GM19467 (cell line): Measurements from ENCODE around the gene GPR146.
"Not testable (repeated sequence)": the region's sequence is repeated elsewhere in the genome, so short reads cannot be mapped to it uniquely, and the experiment has no call there.

Experiments used
- ATAC-seq: cut with Tn5 transposase; IDR thresholded peaks from one replicate; pipeline ENCODE4 v1.9.1; 2021; ENCODE audit warnings: mild to moderate bottlenecking, moderate library complexity; ENCODE audit not compliant: unreplicated experiment

Gene GPR146

GRCh38 chr7:1074018-1074417, 29.7 kb downstream of the GPR146 start:
- ATAC-seq = not testable (repeated sequence)

- ATAC-seq = no peak
Measured at GRCh38 chr7:1074593-1075431, 30.5 kb downstream of the GPR146 start.

- ATAC-seq = no peak
Measured at GRCh38 chr7:1076184-1077072, 32.1 kb downstream of the GPR146 start.

GRCh38 chr7:1078519-1078918, 34.2 kb downstream of the GPR146 start:
- no peak for ATAC-seq

GRCh38 chr7:1078985-1079384, 34.6 kb downstream of the GPR146 start:
- ATAC-seq = no peak

GRCh38 chr7:1079546-1079945, 35.2 kb downstream of the GPR146 start:
- ATAC-seq = no peak

GRCh38 chr7:1080252-1080920, 36.0 kb downstream of the GPR146 start:
- ATAC-seq = no peak

- ATAC-seq = no peak
Measured at GRCh38 chr7:1080921-1081255, 36.5 kb downstream of the GPR146 start.

- no peak for ATAC-seq
Measured at GRCh38 chr7:1081336-1081735, 37.0 kb downstream of the GPR146 start.

- ATAC-seq = no peak
Measured at GRCh38 chr7:1081931-1082401, 37.6 kb downstream of the GPR146 start.

- no peak for ATAC-seq
Measured at GRCh38 chr7:1083729-1084657, 39.6 kb downstream of the GPR146 start.

GRCh38 chr7:1085266-1085665, 40.9 kb downstream of the GPR146 start:
- ATAC-seq = no peak

GRCh38 chr7:1085910-1086421, 41.6 kb downstream of the GPR146 start:
- ATAC-seq = no peak

GRCh38 chr7:1086588-1087464, 42.5 kb downstream of the GPR146 start:
- peak; percentile 66 for ATAC-seq

GRCh38 chr7:1087465-1087814, 43.1 kb downstream of the GPR146 start:
- ATAC-seq = no peak

GRCh38 chr7:1087952-1088920, 43.9 kb downstream of the GPR146 start, which contains the start of gene GPER1:
GPER1 (plus strand) TSS chr7:1088113; CDS start chr7:1091729, 3,616 bp downstream.
- no peak for ATAC-seq

GRCh38 chr7:1090236-1090635, 45.9 kb downstream of the GPR146 start:
- ATAC-seq = no peak
